T-cell (primary cell): ENCODE measurements around the gene ENOX1. TPM values are rescaled to one million over a fixed set of nuclear protein-coding genes. Genes with fewer than 3 reads are reported as not detected.

ENCODE experiments used
- ATAC-seq, 4 experiments: fragments of 200-7000 bp in 3 of 4; fragments of 150-1000 bp in 1 of 4; cut with Tn5 transposase; replicated peaks in 1 of 4; 1 replicate in 3 of 4; 2 replicates in 1 of 4; pipeline ENCODE4 v1.10.0; 2021; ENCODE audit warnings: moderate library complexity in 3 of 4, mild to moderate bottlenecking in 2 of 4, moderate number of reproducible peaks in 1 of 4
- CTCF ChIA-PET, 2 donors: fragments of 300-600 bp; sonication (Branson Sonifier 250); formaldehyde crosslinking; loops; one replicate each; lab custom pipeline; 2022; ENCODE audit warnings: antibody characterized with exemption in 2 of 2; lab: Charles Lee
- POLR2A ChIA-PET, 2 donors: fragments of 300-600 bp; sonication (Branson Sonifier 250); formaldehyde crosslinking; loops; one replicate each; lab custom pipeline; 2022; ENCODE audit warnings: antibody characterized with exemption in 2 of 2; lab: Charles Lee
- DNase-seq, 35 experiments: peaks; one replicate each; pipeline versions ENCODE4 v3.0.0 to v3.0.0-alpha.2; 2013 to 2023
- H3K27ac ChIP-seq: one replicate; pipeline ENCODE4 v1.5.1; 2013; ENCODE audit warnings: low read length
- H3K27me3 ChIP-seq, 2 experiments: replicated peaks in 1 of 2; 1 replicate in 1 of 2; 2 replicates in 1 of 2; pipeline versions ENCODE4 v1.6.1 to v1.7.0; 2013; ENCODE audit warnings: low read length in 1 of 2, mixed read lengths in 1 of 2; ENCODE audit not compliant: control insufficient read depth in 2 of 2, insufficient read depth in 2 of 2; ENCODE audit errors: extremely low read depth in 1 of 2
- H3K36me3 ChIP-seq, 2 donors: 1 replicate in 1 of 2; 2 replicates in 1 of 2; pipeline versions ENCODE4 v1.6.1 to v1.7.0; 2013; ENCODE audit warnings: low read length in 1 of 2; ENCODE audit not compliant: control insufficient read depth in 2 of 2, insufficient read depth in 1 of 2; ENCODE audit errors: extremely low read depth in 1 of 2
- H3K4me1 ChIP-seq, 2 experiments: 1 replicate in 1 of 2; 2 replicates in 1 of 2; pipeline versions ENCODE4 v1.6.1 to v1.7.0; 2013; ENCODE audit warnings: low read length in 2 of 2, mixed read lengths in 1 of 2; ENCODE audit not compliant: insufficient read depth in 2 of 2, control insufficient read depth in 1 of 2; ENCODE audit errors: extremely low read depth in 1 of 2
- H3K4me3 ChIP-seq, 2 donors: 1 replicate in 1 of 2; 2 replicates in 1 of 2; pipeline versions ENCODE4 v1.5.1 to v1.7.0; 2013; ENCODE audit warnings: mild to moderate bottlenecking in 2 of 2, low read length in 1 of 2, moderate library complexity in 1 of 2; ENCODE audit not compliant: control insufficient read depth in 1 of 2; ENCODE audit errors: extremely low read depth in 1 of 2
- H3K9me3 ChIP-seq: 2 replicates; pipeline ENCODE4 v1.7.0; 2013
- H3K27ac Mint-ChIP-seq, 2 donors: one replicate each; pipeline ENCODE4 v1.8.0; 2020 to 2021; ENCODE audit warnings: mild to moderate bottlenecking in 2 of 2, mixed read lengths in 2 of 2
- H3K27me3 Mint-ChIP-seq, 2 donors: one replicate each; pipeline ENCODE4 v1.8.0; 2021 to 2022; ENCODE audit warnings: mixed read lengths in 2 of 2
- H3K36me3 Mint-ChIP-seq: one replicate; pipeline ENCODE4 v1.8.0; 2021; ENCODE audit warnings: mixed read lengths
- H3K4me1 Mint-ChIP-seq, 3 donors: one replicate each; pipeline ENCODE4 v1.8.0; 2020 to 2022; ENCODE audit warnings: mixed read lengths in 3 of 3, mild to moderate bottlenecking in 1 of 3
- H3K4me3 Mint-ChIP-seq, 3 donors: one replicate each; pipeline ENCODE4 v1.8.0; 2020 to 2022; ENCODE audit warnings: mild to moderate bottlenecking in 3 of 3, mixed read lengths in 3 of 3, moderate library complexity in 3 of 3
- H3K9me3 Mint-ChIP-seq, 3 donors: one replicate each; pipeline ENCODE4 v1.8.0; 2020 to 2022; ENCODE audit warnings: mixed read lengths in 3 of 3
- WGBS: methylation state at CpG from one replicate; pipeline ENCODE4 v1.1.5; 2013; ENCODE audit warnings: missing lambda C conversion rate; ENCODE audit not compliant: insufficient coverage; 5-methylcytosine and 5-hydroxymethylcytosine counted together
- total RNA-seq, 35 experiments: library from RNA in 6 of 35; stranded (reverse) in 6 of 35; fragments of 120-200 nt in 1 of 35; gene quantifications; one replicate each; pipeline versions ENCODE4 v1.2.1 to v1.2.4 and lab custom pipeline; 2013 to 2026

Gene ENOX1
- total RNA-seq, 5 donors from 2014 or later (not counting 1 experiment from before 2014, with no cell fraction given), result 0.10 TPM; not detected in 4

DNA sequence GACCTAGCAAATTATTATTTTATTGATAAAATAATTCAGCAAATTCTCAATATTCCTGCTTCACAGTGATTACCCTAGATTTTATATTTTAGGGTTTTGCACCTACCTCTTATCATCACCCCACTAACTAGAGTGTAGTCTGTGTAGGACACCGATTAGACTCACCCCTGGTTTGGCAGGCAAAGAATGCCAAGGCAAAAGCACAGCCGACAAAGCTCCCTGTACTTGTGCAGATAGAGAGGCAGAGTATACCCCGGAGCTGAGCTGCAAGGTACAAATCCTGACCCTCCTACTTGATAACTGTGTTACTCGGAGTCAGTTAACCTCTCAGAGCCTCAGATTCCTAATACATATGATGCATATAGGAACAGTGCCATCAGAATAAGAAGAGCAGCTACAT lies 225.7 kb downstream of the ENOX1 start:
- ChIA-PET CTCF (no interaction called here), POLR2A (no interaction called here)
- H3K36me3 Mint-ChIP-seq, result no peaks in the 10 kb centered on the region
- H3K4me3 ChIP-seq, result no peak overlapping the region
- peaks cover 0 to 3% of the 10 kb centered on the region in 2 donors for H3K27me3 Mint-ChIP-seq
- no peak for ATAC-seq
- no peak overlapping the region for H3K27ac Mint-ChIP-seq
- no peaks in the 10 kb centered on the region for H3K4me1 Mint-ChIP-seq
- H3K9me3 Mint-ChIP-seq, result no peaks in the 10 kb centered on the region
- no peak for DNase-seq
- no peaks in the 10 kb centered on the region for H3K36me3 ChIP-seq
- 100% methylated on average over 1 of the region's 4 CpGs for WGBS
- no peak overlapping the region for H3K27ac ChIP-seq
- no peaks in the 10 kb centered on the region for H3K9me3 ChIP-seq
- no peaks in the 10 kb centered on the region for H3K4me1 ChIP-seq
- no peaks in the 10 kb centered on the region for H3K27me3 ChIP-seq
- H3K4me3 Mint-ChIP-seq, result no peak overlapping the region

DNA sequence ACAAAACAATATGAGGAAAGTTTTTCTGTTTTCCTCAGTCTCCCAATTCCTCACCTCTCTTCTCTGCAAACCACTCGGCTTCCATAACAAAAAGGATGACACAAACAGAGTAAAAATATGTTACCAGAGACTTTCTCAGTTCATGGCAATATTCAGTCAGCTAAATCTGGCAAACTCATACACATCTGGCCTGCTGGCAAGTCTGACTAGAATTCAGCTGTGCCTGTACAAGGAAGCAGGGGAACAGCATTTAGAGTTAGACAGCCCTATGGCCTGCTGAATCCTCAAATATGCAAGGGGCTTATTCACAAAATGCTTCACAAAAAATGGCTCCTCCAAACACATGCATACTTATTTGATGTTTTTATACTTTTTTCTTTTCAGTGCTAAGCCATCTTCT lies 227.8 kb downstream of the ENOX1 start:
- H3K27ac Mint-ChIP-seq, result no peak overlapping the region
- no peaks in the 10 kb centered on the region for H3K36me3 Mint-ChIP-seq
- peaks cover 0 to 3% of the 10 kb centered on the region in 2 donors for H3K27me3 Mint-ChIP-seq
- Histone ChIP-seq H3K4me3 (no peak overlapping the region), H3K36me3 (no peaks in the 10 kb centered on the region), H3K27me3 (no peaks in the 10 kb centered on the region), H3K9me3 (no peaks in the 10 kb centered on the region), H3K4me1 (no peaks in the 10 kb centered on the region), H3K27ac (no peak overlapping the region)
- POLR2A ChIA-PET, result no interaction called here
- H3K9me3 Mint-ChIP-seq, result no peaks in the 10 kb centered on the region
- no peak overlapping the region for H3K4me3 Mint-ChIP-seq
- DNase-seq (no peak), ATAC-seq (no peak)
- no peaks in the 10 kb centered on the region for H3K4me1 Mint-ChIP-seq
- no CpG with 5 or more reads among the region's 1 CpG for WGBS
- CTCF ChIA-PET, result no interaction called here

GRCh38 chr13:43558326-43558725 lies 228.4 kb downstream of the ENOX1 start:
- Mint-ChIP-seq H3K4me1 (no peaks in the 10 kb centered on the region), H3K36me3 (no peaks in the 10 kb centered on the region), H3K9me3 (no peaks in the 10 kb centered on the region), H3K27me3 (peaks cover 0 to 3% of the 10 kb centered on the region in 2 donors), H3K27ac (no peak overlapping the region), H3K4me3 (no peak overlapping the region)
- H3K36me3 ChIP-seq, result no peaks in the 10 kb centered on the region
- DNase-seq (no peak), ATAC-seq (no peak)
- ChIA-PET CTCF (no interaction called here), POLR2A (no interaction called here)
- H3K4me3 ChIP-seq, result no peak overlapping the region
- no peaks in the 10 kb centered on the region for H3K27me3 ChIP-seq
- no peaks in the 10 kb centered on the region for H3K4me1 ChIP-seq
- H3K27ac ChIP-seq, result no peak overlapping the region
- no peaks in the 10 kb centered on the region for H3K9me3 ChIP-seq
- no CpG with 5 or more reads among the region's 1 CpG for WGBS

- Histone ChIP-seq H3K27me3 (no peaks in the 10 kb centered on the region), H3K27ac (no peak overlapping the region), H3K4me3 (no peak overlapping the region), H3K36me3 (no peaks in the 10 kb centered on the region), H3K4me1 (no peaks in the 10 kb centered on the region), H3K9me3 (no peaks in the 10 kb centered on the region)
- H3K4me3 Mint-ChIP-seq, result no peak overlapping the region
- peaks cover 0 to 2% of the 10 kb centered on the region in 2 donors for H3K27me3 Mint-ChIP-seq
- no peaks in the 10 kb centered on the region for H3K9me3 Mint-ChIP-seq
- no peaks in the 10 kb centered on the region for H3K36me3 Mint-ChIP-seq
- ATAC-seq, result no peak
- ChIA-PET CTCF (no interaction called here), POLR2A (no interaction called here)
- H3K4me1 Mint-ChIP-seq, result no peaks in the 10 kb centered on the region
- H3K27ac Mint-ChIP-seq, result no peak overlapping the region
- DNase-seq, result no peak
- no CpG with 5 or more reads among the region's 2 CpGs for WGBS
Observed at GRCh38 chr13:43555667-43556066, 231.1 kb downstream of the ENOX1 start.

- no peaks in the 10 kb centered on the region for H3K36me3 Mint-ChIP-seq
- no peak overlapping the region for H3K4me3 Mint-ChIP-seq
- no peak overlapping the region for H3K4me3 ChIP-seq
- DNase-seq, result no peak
- H3K27ac Mint-ChIP-seq, result no peak overlapping the region
- H3K27me3 Mint-ChIP-seq, result peaks cover 2 to 5% of the 10 kb centered on the region in 2 donors
- no peaks in the 10 kb centered on the region for H3K4me1 ChIP-seq
- 80% methylated on average over 1 of the region's 3 CpGs for WGBS
- no peaks in the 10 kb centered on the region for H3K36me3 ChIP-seq
- H3K9me3 ChIP-seq, result no peaks in the 10 kb centered on the region
- ATAC-seq, result no peak
- POLR2A ChIA-PET, result interaction anchor here in 1 of 2 donors (0.6 kb wide), 1 partner anchor 15 kb away, joined by 9 read pairs; no protein-coding TSS in a partner anchor
- H3K9me3 Mint-ChIP-seq, result no peaks in the 10 kb centered on the region
- no peak overlapping the region for H3K27ac ChIP-seq
- H3K27me3 ChIP-seq, result no peaks in the 10 kb centered on the region
- CTCF ChIA-PET, result no interaction called here
- H3K4me1 Mint-ChIP-seq, result peaks cover 0 to 2% (median 0%) of the 10 kb centered on the region in 3 donors
Observed at GRCh38 chr13:43551897-43552456, 234.8 kb downstream of the ENOX1 start.

- H3K27ac Mint-ChIP-seq, result no peak overlapping the region
- 92% methylated on average over 3 of the region's 3 CpGs for WGBS
- H3K36me3 Mint-ChIP-seq, result no peaks in the 10 kb centered on the region
- H3K9me3 Mint-ChIP-seq, result no peaks in the 10 kb centered on the region
- no peaks in the 10 kb centered on the region for H3K36me3 ChIP-seq
- H3K4me1 Mint-ChIP-seq, result peaks cover 0 to 2% (median 0%) of the 10 kb centered on the region in 3 donors
- H3K27me3 ChIP-seq, result no peaks in the 10 kb centered on the region
- CTCF ChIA-PET, result no interaction called here
- POLR2A ChIA-PET, result interaction anchor here in 1 of 2 donors (0.6 kb wide), 1 partner anchor 381 kb away, joined by 3 read pairs; no protein-coding TSS in a partner anchor
- H3K27ac ChIP-seq, result no peak overlapping the region
- no peaks in the 10 kb centered on the region for H3K9me3 ChIP-seq
- no peak for DNase-seq
- no peak for ATAC-seq
- no peaks in the 10 kb centered on the region for H3K4me1 ChIP-seq
- no peak overlapping the region for H3K4me3 Mint-ChIP-seq
- H3K27me3 Mint-ChIP-seq, result peaks cover 2 to 5% of the 10 kb centered on the region in 2 donors
- H3K4me3 ChIP-seq, result no peak overlapping the region
Observed at GRCh38 chr13:43546816-43547215, 240.0 kb downstream of the ENOX1 start.
